Measurements from ENCODE around the gene ADORA1.

ADORA1 gene

DNA sequence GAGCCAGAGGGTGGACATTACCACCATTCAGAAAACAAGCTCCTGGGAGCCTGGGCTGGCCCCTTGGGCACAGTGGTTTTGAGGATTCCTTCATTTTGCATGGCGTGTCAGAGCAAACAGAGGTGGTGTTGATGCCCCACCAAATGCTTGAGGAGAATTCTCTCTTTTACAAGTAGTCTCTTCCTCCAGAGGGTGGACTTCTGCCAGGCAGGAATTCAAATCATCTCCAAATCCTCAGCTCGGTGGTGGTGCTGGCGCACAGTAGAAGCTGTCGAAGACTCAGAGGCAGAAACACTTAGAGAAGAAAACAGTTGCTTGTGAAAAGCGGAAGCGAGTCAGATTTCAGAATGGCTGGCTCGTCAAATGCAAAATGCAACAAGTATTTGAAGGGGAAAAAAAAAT is 62.4 kb downstream of the ADORA1 start:
- DNase-seq, result no peak

DNA sequence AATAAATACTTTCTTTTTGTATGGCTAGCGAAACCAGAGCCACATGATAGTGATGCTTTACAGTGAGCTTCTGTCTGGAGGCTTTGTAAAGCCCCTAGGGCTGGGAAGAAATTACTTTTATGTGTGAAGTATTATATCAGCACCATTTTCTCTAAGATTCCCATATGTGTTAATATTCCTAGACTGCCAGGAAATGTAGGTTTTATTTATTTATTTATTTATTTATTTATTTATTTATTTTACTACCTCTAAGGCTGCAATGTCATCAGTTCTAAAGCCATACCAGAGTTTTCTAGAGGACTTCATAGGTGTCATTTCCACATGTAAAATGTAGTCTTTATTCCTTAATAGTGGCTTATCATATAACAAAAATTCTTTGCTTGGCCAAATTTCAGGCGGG is 63.4 kb downstream of the ADORA1 start:
- DNase-seq, result no peak

DNA sequence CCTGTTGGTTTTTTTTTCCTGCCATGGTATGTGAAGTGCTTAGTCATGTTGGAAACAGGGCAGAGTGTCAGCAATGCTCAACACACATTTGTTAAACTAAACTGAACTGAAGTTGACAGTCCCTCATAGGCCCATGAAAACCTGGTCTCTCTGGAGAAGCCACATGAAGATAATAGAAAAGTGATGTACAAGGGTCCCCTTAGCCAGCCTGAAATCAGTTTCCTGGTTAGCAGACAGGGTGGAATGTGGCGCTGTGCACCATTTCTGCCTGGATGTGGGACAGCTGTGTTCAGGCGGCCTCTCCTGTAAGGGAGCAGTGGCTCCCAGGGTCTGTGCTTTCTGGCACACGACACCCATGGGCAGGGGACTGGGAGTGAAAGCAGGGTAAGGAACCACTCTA is 68.8 kb downstream of the ADORA1 start:
- DNase-seq, result no peak

DNA sequence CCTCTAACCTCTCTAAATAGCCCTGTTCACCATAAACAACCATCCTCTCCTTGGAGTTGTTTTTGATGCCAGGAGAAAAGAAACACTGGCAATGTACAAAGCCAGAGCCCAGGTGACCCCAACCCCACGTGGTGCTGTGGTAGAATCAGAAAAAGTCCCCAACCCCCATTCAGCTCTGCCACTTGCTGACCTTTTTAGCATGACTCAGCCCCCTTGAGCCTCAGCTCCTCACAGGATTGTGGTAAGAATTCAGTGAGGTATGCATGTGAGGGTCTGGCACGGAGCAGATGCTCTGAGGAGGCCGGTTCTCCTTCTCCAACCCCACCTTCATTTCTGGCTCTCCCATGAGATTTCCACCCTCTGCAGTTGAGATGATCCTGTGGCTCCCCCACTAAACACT is 70.1 kb downstream of the ADORA1 start:
- no peak for DNase-seq

DNA sequence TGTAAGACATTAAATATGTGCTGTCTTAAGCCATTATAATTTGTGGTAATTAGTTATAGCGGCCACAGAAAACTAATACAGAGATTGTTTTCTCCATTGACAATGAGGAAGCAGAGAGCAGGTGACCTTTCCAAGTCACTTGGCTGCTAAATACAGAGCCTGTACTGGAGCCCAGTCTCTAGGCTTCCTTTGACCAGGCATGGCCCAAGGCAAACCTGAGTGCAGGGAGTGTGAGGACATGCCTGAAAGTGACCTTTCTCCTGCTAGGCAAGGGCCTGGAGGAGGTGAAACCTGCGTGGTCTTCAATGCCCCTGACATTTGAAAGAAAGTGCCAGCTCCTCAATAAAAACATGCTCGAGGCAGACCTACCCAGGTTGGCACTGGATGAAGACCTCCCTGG is 71.5 kb downstream of the ADORA1 start:
- DNase-seq, result no peak

DNA sequence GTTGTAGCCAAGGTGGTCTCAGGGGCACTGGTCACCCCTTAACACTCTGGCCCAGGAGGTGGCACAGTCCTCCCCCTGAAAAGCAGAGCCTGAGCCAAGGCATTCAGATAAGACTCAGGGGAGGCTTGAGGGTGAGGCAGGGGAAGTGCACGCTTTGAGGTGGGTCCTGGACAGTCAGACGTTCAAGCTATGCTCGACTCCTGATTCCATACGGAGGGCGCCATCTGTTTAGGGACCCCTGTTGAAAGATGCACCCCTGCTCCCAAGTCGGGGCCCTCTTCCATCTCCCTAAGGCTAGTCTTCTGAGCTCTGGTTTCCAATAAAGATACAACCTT is 71.9 kb downstream of the ADORA1 start:
- no peak for DNase-seq

DNA sequence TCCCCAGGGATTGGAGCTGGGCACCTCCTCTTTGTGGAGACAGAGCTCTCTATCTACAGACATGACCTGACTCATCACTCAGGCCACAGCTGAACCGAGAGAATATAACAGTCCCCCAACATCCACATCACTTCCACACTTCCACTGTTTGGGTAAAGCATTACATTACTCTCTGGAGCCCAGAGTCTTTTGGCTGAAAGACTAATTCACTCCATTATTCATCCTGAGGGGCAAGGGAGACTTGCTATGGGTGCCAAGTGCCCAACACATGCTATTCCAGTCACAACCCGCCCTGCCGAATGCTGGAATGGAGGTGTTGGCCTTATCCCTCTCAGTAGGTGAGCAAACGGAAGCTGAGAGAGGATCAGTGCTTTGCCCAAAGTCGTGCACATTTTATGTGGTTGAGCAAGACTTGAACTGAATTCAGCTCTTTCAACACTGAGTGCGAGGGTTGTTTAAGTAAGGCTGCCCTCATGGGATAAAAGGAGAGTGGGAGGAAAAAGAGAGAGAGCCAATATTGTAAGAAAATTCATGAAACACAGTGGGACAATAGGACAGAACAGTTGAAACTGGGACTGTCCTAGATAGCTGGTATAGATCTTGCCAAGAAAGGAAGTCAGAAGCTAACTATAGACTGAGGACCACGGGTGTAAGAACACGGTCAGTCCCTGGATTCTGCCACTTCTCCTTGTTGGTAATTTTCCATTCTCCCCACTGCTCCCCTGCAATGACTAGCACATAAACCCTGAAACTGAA is 72.5 kb downstream of the ADORA1 start:
- no peak for DNase-seq

DNA sequence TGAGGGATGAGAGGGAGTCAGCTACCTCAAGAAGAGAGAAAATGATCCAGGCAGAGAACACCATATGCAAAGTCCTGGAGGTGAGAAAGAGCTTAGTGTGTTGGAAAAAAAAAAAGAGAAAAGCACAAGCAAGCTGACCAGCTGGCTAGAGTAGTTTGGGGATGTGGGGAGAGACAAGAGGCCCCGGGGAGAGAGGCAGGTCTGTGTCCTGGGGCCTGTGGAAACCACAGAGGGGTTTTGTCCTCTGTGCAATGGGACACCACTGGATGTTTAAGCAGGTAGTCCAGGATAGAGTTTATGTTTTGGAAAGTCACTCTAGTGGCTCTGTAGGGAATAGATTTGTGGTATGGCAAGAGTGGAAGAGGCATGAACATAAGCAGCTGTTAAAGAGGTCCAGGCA is 73.4 kb downstream of the ADORA1 start:
- DNase-seq, result no peak

DNA sequence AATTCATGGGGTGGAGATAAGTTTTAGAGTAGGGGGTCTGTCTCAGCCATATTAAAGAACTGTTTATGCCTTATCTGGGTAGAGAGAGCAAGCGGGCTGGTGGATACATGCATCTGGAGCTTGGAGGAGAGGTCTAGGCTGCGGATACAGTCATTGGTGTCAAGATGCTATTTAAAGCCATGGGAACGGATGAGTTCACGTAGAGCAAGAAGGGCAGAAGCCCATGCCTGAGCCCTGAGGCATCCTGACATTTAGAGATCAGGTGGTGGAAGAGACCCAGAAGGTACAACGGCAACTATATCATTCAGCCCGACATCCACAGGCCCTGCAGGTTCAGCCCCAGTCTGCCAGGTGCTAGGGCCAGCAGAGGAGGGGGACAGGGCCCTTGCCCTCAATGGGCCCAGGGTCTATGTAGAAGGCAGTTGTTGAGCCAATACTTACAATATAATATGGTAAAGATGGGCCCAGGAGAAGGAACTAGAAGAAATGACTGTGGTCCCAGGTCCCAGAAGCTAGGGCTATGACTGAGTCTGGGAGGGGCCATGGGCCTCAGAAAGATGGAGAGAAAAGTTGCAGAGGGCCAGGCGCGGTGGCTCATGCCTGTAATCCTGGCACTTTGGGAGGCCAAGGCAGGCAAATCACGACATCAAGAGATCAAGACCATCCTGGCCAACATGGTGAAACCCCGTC is 74.1 kb downstream of the ADORA1 start:
- DNase-seq, result no peak

DNA sequence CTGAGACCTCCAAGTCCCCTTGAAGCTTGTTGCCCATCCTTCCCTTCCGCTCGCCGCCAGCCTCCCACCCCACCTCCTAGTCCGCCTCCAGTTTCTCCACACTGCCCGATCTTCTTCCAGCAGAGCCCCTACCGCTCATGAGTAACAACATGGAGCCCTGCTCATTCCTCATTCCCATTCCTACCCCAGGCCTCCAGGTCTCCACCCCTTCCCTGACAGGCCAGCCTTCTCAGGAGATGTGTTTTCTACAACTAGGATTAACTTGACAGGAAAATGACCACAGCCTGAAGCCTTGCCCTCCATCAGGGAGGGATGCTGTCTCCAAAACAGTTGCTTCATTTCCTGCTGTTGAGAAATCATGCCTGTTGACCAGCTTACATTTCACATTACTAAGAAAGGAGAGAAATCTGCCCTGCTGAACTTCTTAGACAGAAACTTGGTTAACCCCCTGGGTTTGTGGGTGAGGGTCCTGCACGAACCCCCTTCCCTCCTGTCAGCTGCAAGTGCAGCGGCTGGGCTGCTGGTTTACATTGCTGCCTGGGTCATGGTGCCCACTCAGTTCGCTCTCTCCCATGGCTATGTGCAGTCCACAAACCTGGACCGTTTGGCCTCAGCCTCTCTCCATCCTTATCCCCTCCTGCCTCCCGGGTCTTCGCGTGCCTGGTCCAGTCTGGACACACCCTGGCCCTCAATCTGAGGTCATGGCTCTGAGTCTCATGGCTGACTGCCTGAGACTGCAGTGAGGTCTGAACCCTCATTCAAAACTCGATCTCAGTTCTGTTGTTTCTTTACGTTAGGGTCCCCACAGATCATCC is 75.1 kb downstream of the ADORA1 start:
- no peak for DNase-seq

DNA sequence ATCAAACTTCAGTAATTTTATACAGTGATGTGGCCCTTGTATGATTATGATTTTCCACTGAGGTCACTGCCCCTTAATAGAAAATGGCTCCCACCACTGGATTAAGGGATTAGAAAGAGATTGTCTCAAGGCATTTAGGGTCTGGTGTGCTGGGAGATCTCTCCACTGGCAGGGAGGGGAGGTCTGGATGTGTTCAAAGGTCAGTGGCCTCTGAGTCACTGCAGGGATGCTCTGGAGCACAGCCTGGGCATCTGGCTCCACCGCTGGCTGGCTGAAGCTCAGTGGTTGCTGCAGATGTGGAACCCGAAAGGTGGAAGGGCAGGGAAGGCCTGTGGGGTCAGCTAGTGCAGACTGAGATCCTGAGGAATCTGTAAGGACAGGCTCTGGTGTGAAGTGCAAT is 77.2 kb downstream of the ADORA1 start:
- no peak for DNase-seq

DNA sequence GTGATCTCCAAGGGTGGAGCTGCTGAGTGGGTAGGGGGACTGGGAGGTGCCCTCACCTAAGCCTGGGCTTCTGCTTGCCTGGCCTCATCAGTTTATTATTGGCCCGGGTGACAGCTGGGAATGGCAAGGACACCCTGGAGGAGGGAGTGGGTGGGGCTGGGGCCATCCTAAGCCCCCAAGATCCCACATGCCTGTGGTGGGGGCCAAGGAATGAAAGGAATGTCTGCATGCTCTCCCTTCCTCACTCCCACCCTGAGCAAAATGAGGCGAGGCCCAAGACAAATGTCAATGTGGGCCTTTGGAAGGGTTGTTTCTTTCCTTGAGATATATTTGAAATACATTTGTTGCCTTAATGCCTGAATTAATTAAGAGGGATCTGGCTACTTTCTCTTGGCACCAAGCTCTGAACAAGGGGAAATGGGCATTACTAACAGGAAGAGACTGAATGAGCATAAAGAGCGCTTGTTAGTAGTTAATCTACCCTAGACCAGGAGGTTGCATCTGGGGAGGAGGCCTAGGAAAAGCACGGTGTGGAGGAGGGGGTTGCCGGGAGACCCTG is 78.7 kb downstream of the ADORA1 start:
- DNase-seq, result no peak

DNA sequence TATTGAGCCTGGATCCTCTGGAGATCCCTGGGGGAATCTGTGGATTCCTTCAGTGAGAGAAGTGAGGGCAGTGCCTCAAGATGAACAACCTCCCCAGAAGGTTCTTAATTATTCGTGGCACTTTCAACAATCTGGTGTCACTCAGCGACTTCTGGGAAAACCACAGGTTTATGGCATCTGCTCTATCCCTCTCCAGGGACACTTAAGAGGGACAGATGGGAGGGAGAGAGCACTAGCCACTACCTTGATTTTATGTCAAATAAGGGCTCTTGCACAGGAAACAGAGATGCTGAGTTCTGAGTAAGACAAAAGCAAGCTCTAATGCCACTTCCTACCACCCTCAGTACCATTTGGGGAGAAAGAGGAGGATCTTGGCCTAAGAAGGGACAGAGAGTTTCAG is 80.2 kb downstream of the ADORA1 start:
- no peak for DNase-seq

DNA sequence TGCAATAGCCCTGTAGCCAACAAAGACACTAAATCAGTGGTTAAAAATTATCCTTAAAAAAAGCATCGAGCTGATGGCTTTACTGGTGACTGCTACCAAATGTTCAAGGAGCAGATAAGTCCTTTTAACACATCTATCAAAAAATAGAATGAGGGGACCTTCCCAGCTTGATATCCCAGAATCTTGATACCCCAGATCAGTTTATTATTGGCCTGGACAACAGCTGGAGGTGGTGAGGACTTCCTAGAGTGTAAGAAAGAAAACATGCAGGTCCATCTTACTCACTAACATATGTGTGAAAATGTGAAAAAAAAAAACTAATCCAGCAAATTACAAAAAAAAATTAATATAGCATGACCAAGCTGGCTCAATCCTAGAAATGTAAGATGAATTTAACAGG is 80.7 kb downstream of the ADORA1 start:
- no peak for DNase-seq

DNA sequence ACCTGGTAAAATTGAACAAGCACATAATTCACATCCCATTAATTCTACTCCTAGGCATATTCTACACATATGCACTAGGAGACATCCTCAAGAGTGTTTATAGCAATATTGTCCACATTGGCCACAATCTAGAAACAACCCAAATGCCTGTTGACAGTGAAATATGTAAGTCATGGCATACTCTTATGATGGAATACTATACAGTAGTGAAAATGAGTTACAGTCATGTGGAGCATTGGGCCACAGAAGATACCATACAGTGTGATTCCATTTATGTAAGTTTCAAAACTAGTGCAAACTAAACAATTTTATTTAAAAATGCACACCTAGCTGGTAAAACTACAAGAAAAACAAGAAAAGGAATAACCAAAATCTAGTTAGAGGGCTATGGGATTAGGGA is 82.8 kb downstream of the ADORA1 start:
- DNase-seq, result no peak

DNA sequence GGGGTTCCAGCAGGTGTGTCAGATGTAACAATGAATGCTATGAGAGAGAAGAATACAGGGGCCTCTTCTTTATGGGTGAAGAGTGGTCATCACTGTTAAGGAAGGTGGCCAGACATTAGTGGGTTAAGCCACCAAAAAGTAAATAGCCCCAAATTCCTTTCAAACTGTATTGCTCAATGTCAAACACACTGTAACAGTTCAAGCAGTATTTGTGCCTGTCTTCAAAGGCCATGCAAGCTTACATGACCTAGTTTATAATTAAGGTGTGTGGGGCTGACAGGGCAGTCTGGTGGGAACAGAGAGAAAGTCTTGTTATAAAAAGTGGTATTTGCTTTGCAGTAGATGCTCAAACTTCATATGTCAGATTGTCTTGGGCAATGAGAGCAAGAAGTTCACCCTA is 83.5 kb downstream of the ADORA1 start:
- no peak for DNase-seq

DNA sequence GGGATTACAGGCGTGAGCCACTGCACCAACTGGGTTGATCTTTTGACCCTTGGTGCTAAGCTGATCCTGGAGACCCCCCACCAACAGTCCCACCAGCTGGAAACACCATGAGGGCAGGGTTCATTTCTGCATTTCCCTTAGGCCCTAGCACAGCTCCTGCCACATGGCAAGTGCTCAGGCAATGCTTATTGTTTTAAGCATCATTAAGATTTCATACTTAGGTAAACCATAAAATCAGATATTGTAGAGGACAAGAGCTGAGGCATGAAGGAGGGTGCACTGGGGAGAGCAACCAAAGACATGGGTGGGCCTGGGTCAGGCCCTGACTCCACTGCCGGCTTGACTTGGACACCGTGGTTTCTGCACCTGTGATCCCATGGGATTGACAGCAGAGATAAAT is 84.3 kb downstream of the ADORA1 start:
- no peak for DNase-seq

DNA sequence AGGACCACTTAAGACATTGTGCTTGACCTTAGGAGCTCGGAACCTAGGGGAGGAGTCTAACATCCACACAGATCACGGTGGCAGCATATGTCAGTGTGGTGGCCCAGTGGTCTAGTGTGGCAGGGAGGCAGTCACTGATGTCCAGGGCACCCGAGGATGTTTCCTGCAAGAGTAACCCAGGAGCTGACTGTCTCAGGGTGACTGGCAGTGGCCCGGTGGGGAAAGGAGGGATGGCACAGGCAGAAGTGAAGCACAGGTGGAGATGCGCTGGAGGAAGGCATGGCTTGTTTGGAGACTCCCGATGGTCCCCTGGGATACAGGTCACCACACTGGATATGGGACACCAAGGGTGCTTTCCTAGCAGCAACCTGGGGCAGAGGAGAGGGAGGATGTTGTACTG is 85.6 kb downstream of the ADORA1 start:
- no peak for DNase-seq

DNA sequence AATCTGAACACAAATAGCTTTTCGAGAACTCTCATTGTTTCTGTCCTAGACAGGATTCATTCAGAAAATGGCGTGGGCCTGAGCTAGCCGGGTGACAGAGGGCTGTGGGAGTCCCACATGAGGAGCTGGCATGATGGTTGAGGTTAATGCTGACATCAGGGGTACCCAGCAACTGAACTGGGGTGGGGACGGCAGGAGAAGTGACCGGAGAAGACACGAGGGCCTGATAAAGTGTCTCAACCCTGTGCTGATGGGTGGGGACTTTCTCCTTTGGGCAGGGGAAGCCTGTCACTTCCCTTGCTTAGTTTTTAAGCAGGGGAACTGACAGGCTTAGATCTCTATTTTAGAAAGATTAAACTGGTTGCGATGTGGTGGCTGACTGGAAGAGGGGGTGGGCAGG is 87.3 kb downstream of the ADORA1 start:
- DNase-seq, result no peak

DNA sequence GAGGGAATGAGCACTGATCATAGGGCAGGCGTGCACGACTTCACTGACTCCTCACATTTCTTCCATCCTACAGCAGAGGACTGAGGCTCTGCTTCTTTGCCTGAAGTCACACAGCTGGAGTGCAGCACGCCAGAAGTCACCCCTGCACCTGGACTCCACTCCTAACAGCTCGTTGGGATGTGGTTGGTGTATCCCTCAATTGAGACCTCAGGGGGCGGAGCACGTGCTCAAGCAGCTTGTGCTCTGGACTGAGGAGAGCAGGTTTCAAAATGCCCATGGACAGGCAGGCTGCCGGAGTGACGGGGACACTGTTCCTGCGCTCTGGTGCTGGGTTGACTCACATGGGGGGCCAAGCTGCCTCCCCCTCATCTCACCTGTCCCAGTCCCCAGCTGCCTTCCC is 88.0 kb downstream of the ADORA1 start:
- peak; percentile 10 for DNase-seq

DNA sequence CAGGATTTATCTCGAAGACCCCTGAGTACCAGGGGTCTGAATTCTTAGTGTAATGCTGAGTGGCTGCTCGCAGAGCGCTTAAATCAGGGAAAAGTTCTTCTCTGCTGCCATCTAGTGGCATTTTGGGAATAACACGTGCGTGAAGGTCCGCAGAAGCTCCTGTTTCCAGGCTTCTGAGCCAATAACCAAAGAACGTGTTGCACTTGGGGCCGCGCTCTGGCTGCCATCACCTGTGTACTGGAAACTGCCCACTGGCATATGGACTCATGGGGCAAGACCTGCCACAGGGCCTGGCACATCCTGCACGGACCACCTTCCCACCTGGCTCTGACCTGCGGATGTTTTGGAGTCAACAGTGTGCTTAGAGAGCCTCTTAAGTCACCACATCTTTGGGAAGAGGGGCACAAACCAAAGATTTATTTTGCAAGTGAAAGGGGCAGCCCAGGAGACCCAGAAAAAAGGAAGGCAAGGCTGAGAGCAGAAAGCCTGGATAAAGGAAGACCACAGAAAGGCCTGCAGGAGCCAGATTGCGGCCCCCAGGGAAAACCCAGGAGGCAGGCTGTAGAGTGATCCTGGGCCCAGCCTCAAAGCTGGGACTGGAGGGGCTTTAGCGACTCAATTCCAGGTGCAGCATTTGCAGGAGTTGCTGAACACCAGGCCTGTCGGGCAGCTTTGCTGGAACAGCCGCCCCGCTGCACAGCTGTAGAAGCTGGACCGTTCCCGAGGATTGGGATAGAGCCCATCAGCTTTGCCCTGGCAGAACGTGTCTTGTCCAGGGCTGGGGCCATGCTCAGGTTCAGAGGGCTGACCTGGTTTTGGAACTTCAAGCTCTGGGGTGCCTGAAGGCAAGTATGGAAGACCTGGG is 89.0 kb downstream of the ADORA1 start:
- DNase-seq, result peak; percentile 68

All from NCI-H1105 treated with DMSO at 0.1 percent for 48 hours (cell line).